DOHH2 (cell line): ENCODE measurements around the gene PHETA2.
A peak's percentile ranks its signal among the peaks of the same experiment; 100 is the strongest.
"Not testable (repeated sequence)": the region's sequence is repeated elsewhere in the genome, so short reads cannot be mapped to it uniquely, and the experiment has no call there.

ENCODE experiments used
- H3F3A ChIP-seq: fragments of 200-600 bp; sonication (generic), shearing (Covaris generic); 2 replicates; pipeline ENCODE4 v1.6.0; 2016; ENCODE audit warnings: antibody characterized with exemption, mild to moderate bottlenecking; ENCODE audit not compliant: control insufficient read depth, insufficient read depth
- H3K27ac ChIP-seq: fragments of 200-600 bp; sonication (generic); 2 replicates; pipeline ENCODE4 v1.5.1; 2014; ENCODE audit warnings: low read depth, mild to moderate bottlenecking, low read length, moderate library complexity
- H3K27me3 ChIP-seq: fragments of 200-600 bp; sonication (generic); 2 replicates; pipeline ENCODE4 v1.6.1; 2014; ENCODE audit warnings: mild to moderate bottlenecking, low read length, mixed read lengths; ENCODE audit not compliant: control insufficient read depth
- H3K36me3 ChIP-seq: fragments of 200-600 bp; sonication (generic); 2 replicates; pipeline ENCODE4 v1.6.1; 2014; ENCODE audit warnings: mild to moderate bottlenecking, low read length, moderate library complexity, mixed read lengths; ENCODE audit not compliant: control insufficient read depth
- H3K4me1 ChIP-seq: fragments of 200-600 bp; sonication (generic); 2 replicates; pipeline ENCODE4 v1.6.1; 2014; ENCODE audit warnings: mild to moderate bottlenecking, low read length, mixed read lengths; ENCODE audit not compliant: control insufficient read depth
- H3K4me2 ChIP-seq: fragments of 200-600 bp; sonication (generic); 2 replicates; pipeline ENCODE4 v1.6.0; 2014; ENCODE audit warnings: mild to moderate bottlenecking, low read length, moderate library complexity
- H3K4me3 ChIP-seq: fragments of 200-600 bp; sonication (generic); 2 replicates; pipeline ENCODE4 v1.5.1; 2014; ENCODE audit warnings: mild to moderate bottlenecking, low read length, mixed read lengths
- H3K79me2 ChIP-seq: fragments of 200-600 bp; sonication (generic); 2 replicates; pipeline ENCODE4 v1.6.1; 2014; ENCODE audit warnings: mild to moderate bottlenecking, low read length, mixed read lengths; ENCODE audit not compliant: control insufficient read depth
- H3K9me2 ChIP-seq: fragments of 200-600 bp; sonication (generic); replicated peaks from 2 replicates; pipeline ENCODE4 v1.6.1; 2014; ENCODE audit warnings: mild to moderate bottlenecking, low read length, mixed read lengths; ENCODE audit not compliant: control insufficient read depth
- H3K9me3 ChIP-seq: fragments of 200-600 bp; sonication (generic); 2 replicates; pipeline ENCODE4 v1.6.1; 2014; ENCODE audit warnings: antibody characterized with exemption, low read length, mixed read lengths; ENCODE audit not compliant: control insufficient read depth, insufficient read depth
- H4K20me1 ChIP-seq: fragments of 200-600 bp; sonication (generic); 2 replicates; pipeline ENCODE4 v1.6.0; 2014; ENCODE audit warnings: low read depth, mild to moderate bottlenecking, antibody characterized with exemption, low read length, moderate library complexity; ENCODE audit not compliant: control insufficient read depth, insufficient read depth
- EZH2phosphoT487 ChIP-seq: fragments of 200-600 bp; sonication (generic); IDR thresholded peaks from 2 replicates; pipeline ENCODE4 v1.6.1; 2017; ENCODE audit warnings: borderline replicate concordance, mild to moderate bottlenecking, antibody characterized with exemption, low read length, moderate library complexity, mixed read lengths
- TF ChIP-seq, protein P1 (sequence below): fragments of 200-600 bp; sonication (generic); IDR thresholded peaks from one replicate; pipeline ENCODE4 v1.5.1; 2014; ENCODE audit warnings: antibody characterized with exemption, mild to moderate bottlenecking, low read depth, low read length; ENCODE audit not compliant: poor library complexity, severe bottlenecking

PHETA2 gene

GRCh38 chr22:42091455-42091782, 17.4 kb downstream of the PHETA2 start:
- Histone ChIP-seq H3F3A (peaks cover 4% of the 10 kb centered on the region; the same call in 1 of the 2 replicates), H3K36me3 (peaks cover 26% of the 10 kb centered on the region), H3K4me3 (peak overlapping the region; percentile 88), H3K9me3 (no peaks in the 10 kb centered on the region), H3K79me2 (peaks cover 40% of the 10 kb centered on the region), H3K4me2 (peak overlapping the region; percentile 71), H3K27ac (peak overlapping the region; percentile 19; the same call in 1 of the 2 replicates), H3K9me2 (no peaks in the 10 kb centered on the region), H4K20me1 (peaks cover 6% of the 10 kb centered on the region; the same call in 1 of the 2 replicates), H3K4me1 (peaks cover 22% of the 10 kb centered on the region), H3K27me3 (no peaks in the 10 kb centered on the region)
- TF ChIP-seq, protein P1, sequence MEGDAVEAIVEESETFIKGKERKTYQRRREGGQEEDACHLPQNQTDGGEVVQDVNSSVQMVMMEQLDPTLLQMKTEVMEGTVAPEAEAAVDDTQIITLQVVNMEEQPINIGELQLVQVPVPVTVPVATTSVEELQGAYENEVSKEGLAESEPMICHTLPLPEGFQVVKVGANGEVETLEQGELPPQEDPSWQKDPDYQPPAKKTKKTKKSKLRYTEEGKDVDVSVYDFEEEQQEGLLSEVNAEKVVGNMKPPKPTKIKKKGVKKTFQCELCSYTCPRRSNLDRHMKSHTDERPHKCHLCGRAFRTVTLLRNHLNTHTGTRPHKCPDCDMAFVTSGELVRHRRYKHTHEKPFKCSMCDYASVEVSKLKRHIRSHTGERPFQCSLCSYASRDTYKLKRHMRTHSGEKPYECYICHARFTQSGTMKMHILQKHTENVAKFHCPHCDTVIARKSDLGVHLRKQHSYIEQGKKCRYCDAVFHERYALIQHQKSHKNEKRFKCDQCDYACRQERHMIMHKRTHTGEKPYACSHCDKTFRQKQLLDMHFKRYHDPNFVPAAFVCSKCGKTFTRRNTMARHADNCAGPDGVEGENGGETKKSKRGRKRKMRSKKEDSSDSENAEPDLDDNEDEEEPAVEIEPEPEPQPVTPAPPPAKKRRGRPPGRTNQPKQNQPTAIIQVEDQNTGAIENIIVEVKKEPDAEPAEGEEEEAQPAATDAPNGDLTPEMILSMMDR: no peak
- no peak for TF ChIP-seq EZH2phosphoT487

DNA sequence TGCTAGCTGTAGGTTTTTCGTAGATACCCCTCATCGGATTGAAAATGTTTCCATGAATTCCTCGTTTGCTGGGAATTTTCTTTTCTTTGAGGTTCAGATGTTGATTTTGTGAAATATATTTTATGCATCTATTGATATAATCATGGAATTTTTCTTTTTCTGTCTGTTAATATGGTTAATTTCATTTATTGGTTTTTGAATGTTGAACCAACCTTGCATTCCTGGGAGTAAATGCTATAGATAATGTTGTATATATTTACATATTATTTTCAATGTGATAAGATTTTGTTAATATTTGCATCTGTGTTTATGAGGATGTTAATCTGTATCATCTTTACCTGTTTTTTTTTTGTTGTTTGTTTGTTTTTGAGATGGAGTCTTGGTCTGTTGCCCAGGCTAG, 27.2 kb downstream of the PHETA2 start:
- Histone ChIP-seq H3K9me3 (peaks cover 21% of the 10 kb centered on the region), H3F3A (no peaks in the 10 kb centered on the region), H3K4me3 (no peak overlapping the region), H3K9me2 (no peaks in the 10 kb centered on the region), H3K79me2 (no peaks in the 10 kb centered on the region), H3K27me3 (no peaks in the 10 kb centered on the region), H3K27ac (no peak overlapping the region), H4K20me1 (no peaks in the 10 kb centered on the region), H3K4me2 (no peak overlapping the region), H3K4me1 (no peaks in the 10 kb centered on the region), H3K36me3 (no peaks in the 10 kb centered on the region)
- TF ChIP-seq EZH2phosphoT487: no peak
- TF ChIP-seq, protein P1: no peak

GRCh38 chr22:42104332-42104860, 30.3 kb downstream of the PHETA2 start:
- H3K9me2 ChIP-seq, H3K36me3 ChIP-seq, H3K4me1 ChIP-seq, H3K79me2 ChIP-seq, H4K20me1 ChIP-seq, H3F3A ChIP-seq, H3K4me3 ChIP-seq, H3K4me2 ChIP-seq, H3K27ac ChIP-seq, H3K27me3 ChIP-seq: not testable (repeated sequence)
- H3K9me3 ChIP-seq: peaks cover 21% of the 10 kb centered on the region

DNA sequence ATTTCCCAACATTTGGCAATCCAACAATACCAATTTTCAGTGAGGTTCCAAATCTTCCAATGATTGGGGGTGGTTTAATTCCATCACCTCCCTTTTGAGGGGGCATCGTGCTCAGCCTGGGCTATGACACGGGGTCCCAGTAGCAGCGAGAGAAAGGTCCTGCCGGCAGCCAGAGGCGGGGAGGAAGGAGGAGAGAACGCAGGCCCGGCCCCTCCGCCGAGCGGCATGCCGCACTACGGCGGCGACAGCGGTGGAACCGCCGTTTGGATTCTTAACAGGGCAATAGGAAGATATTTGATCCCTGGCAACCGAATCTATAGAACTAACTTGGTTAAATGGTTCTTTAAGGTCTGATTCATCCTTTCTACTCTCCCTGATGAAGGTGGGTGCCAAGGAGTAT, 34.8 kb downstream of the PHETA2 start:
- H3K4me2 ChIP-seq: no peak overlapping the region
- no peak for TF ChIP-seq EZH2phosphoT487
- TF ChIP-seq, protein P1: no peak
- no peaks in the 10 kb centered on the region for H3K79me2 ChIP-seq
- no peaks in the 10 kb centered on the region for H3K27me3 ChIP-seq
- no peak overlapping the region for H3K27ac ChIP-seq
- no peaks in the 10 kb centered on the region for H3F3A ChIP-seq
- no peaks in the 10 kb centered on the region for H4K20me1 ChIP-seq
- H3K4me1 ChIP-seq: no peaks in the 10 kb centered on the region
- peaks cover 12% of the 10 kb centered on the region; the same call in 1 of the 2 replicates for H3K9me3 ChIP-seq
- no peaks in the 10 kb centered on the region for H3K9me2 ChIP-seq
- H3K4me3 ChIP-seq: no peak overlapping the region
- no peaks in the 10 kb centered on the region for H3K36me3 ChIP-seq
